Smooth muscle cell (in vitro differentiated cells): Measurements from ENCODE around the gene FIBCD1. TPM values are rescaled to one million over a fixed set of nuclear protein-coding genes. Genes with fewer than 3 reads are reported as not detected.

Source experiments
- DNase-seq: peaks from one replicate; lab custom pipeline; 2025; ENCODE audit not compliant: unreplicated experiment; lab: John Stamatoyannopoulos, UW
- H2AFZ ChIP-seq: fragments of 200-600 bp; sonication (generic); 2 replicates; pipeline ENCODE4 v1.6.0; 2016; ENCODE audit warnings: antibody characterized with exemption, low read depth, mild to moderate bottlenecking
- H3F3A ChIP-seq: fragments of 200-600 bp; sonication (generic); 2 replicates; pipeline ENCODE4 v1.6.0; 2017; ENCODE audit warnings: antibody characterized with exemption, low read depth
- H3K27ac ChIP-seq: fragments of 200-600 bp; sonication (generic); 2 replicates; pipeline ENCODE4 v1.5.1; 2016; ENCODE audit warnings: low read depth, mild to moderate bottlenecking
- H3K27me3 ChIP-seq: fragments of 200-600 bp; sonication (generic); 2 replicates; pipeline ENCODE4 v1.6.1; 2016; ENCODE audit warnings: low read depth, mild to moderate bottlenecking
- H3K36me3 ChIP-seq: fragments of 200-600 bp; sonication (generic); 2 replicates; pipeline ENCODE4 v1.5.1; 2016; ENCODE audit warnings: low read depth
- H3K4me1 ChIP-seq: fragments of 200-600 bp; sonication (generic); 2 replicates; pipeline ENCODE4 v1.5.1; 2016; ENCODE audit warnings: low read depth
- H3K4me2 ChIP-seq: fragments of 200-600 bp; sonication (generic); 2 replicates; pipeline ENCODE4 v1.6.0; 2016; ENCODE audit warnings: mild to moderate bottlenecking
- H3K4me3 ChIP-seq: fragments of 200-600 bp; sonication (generic); 2 replicates; pipeline ENCODE4 v1.5.1; 2016; ENCODE audit warnings: mild to moderate bottlenecking
- H3K79me2 ChIP-seq: fragments of 200-600 bp; sonication (generic); 2 replicates; pipeline ENCODE4 v1.6.0; 2016; ENCODE audit warnings: low read depth, mild to moderate bottlenecking
- H3K9ac ChIP-seq: fragments of 200-600 bp; sonication (generic); 2 replicates; pipeline ENCODE4 v1.6.0; 2016; ENCODE audit warnings: low read depth
- H3K9me3 ChIP-seq: fragments of 200-600 bp; sonication (generic); replicated peaks from 2 replicates; pipeline ENCODE4 v1.5.1; 2016; ENCODE audit warnings: low read depth
- H4K20me1 ChIP-seq: fragments of 200-600 bp; sonication (generic); 2 replicates; pipeline ENCODE4 v1.6.0; 2016; ENCODE audit warnings: low read depth
- WGBS: methylation state at CpG from one replicate; pipeline ENCODE4 v1.1.7; 2016; ENCODE audit warnings: low lambda C conversion rate; 5-methylcytosine and 5-hydroxymethylcytosine counted together
- polyA plus RNA-seq: library from polyadenylated mRNA; unstranded; fragments of >200 nt; fragmentation: Nextera tagmentation; extraction: Ambion mirVana; gene quantifications from 2 replicates; pipeline ENCODE4 v1.2.1, GENCODE V29; 2016
- total RNA-seq: library from RNA; depleted of rRNA; stranded (reverse); fragments of >200 nt; gene quantifications from 2 replicates; pipeline ENCODE4 v1.2.3, GENCODE V29; 2014
- TF ChIP-seq, protein P1 (sequence below): fragments of 200-600 bp; sonication (generic); IDR thresholded peaks from 2 replicates; pipeline ENCODE4 v1.5.1; 2017; ENCODE audit warnings: borderline replicate concordance, mild to moderate bottlenecking, antibody characterized with exemption; ENCODE audit not compliant: insufficient read depth, poor library complexity, severe bottlenecking

FIBCD1 gene
- total and polyA plus RNA-seq, 2 experiments from 2014 or later: 1.8 to 4.7 TPM

- no peak overlapping the region for H3K4me2 ChIP-seq
- DNase-seq: no peak
- H3K27ac ChIP-seq: no peak overlapping the region
- no peaks in the 10 kb centered on the region for H4K20me1 ChIP-seq
- 93% methylated on average over 20 of the region's 20 CpGs for WGBS
- H3K27me3 ChIP-seq: no peaks in the 10 kb centered on the region
- no peaks in the 10 kb centered on the region for H3F3A ChIP-seq
- no peaks in the 10 kb centered on the region for H3K4me1 ChIP-seq
- TF ChIP-seq, protein P1, sequence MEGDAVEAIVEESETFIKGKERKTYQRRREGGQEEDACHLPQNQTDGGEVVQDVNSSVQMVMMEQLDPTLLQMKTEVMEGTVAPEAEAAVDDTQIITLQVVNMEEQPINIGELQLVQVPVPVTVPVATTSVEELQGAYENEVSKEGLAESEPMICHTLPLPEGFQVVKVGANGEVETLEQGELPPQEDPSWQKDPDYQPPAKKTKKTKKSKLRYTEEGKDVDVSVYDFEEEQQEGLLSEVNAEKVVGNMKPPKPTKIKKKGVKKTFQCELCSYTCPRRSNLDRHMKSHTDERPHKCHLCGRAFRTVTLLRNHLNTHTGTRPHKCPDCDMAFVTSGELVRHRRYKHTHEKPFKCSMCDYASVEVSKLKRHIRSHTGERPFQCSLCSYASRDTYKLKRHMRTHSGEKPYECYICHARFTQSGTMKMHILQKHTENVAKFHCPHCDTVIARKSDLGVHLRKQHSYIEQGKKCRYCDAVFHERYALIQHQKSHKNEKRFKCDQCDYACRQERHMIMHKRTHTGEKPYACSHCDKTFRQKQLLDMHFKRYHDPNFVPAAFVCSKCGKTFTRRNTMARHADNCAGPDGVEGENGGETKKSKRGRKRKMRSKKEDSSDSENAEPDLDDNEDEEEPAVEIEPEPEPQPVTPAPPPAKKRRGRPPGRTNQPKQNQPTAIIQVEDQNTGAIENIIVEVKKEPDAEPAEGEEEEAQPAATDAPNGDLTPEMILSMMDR: no peak
- H3K79me2 ChIP-seq: no peaks in the 10 kb centered on the region
- H3K9ac ChIP-seq: no peak overlapping the region
- H2AFZ ChIP-seq: no peak overlapping the region
- no peak overlapping the region for H3K4me3 ChIP-seq
- H3K9me3 ChIP-seq: no peaks in the 10 kb centered on the region
- no peaks in the 10 kb centered on the region for H3K36me3 ChIP-seq
These were observed 40.7 kb upstream of the FIBCD1 start for GRCh38 chr9:130979591-130980385.

- H2AFZ ChIP-seq: no peak overlapping the region
- H3K4me2 ChIP-seq: no peak overlapping the region
- TF ChIP-seq, protein P1: no peak
- no peaks in the 10 kb centered on the region for H4K20me1 ChIP-seq
- 74% methylated on average over 16 of the region's 16 CpGs for WGBS
- no peak overlapping the region for H3K4me3 ChIP-seq
- H3K9ac ChIP-seq: no peak overlapping the region
- no peak for DNase-seq
- H3K4me1 ChIP-seq: no peaks in the 10 kb centered on the region
- H3K27ac ChIP-seq: no peak overlapping the region
- no peaks in the 10 kb centered on the region for H3K27me3 ChIP-seq
- no peaks in the 10 kb centered on the region for H3F3A ChIP-seq
- H3K9me3 ChIP-seq: no peaks in the 10 kb centered on the region
- H3K36me3 ChIP-seq: no peaks in the 10 kb centered on the region
- H3K79me2 ChIP-seq: no peaks in the 10 kb centered on the region
These were observed 38.8 kb upstream of the FIBCD1 start for GRCh38 chr9:130977811-130978221.

DNA sequence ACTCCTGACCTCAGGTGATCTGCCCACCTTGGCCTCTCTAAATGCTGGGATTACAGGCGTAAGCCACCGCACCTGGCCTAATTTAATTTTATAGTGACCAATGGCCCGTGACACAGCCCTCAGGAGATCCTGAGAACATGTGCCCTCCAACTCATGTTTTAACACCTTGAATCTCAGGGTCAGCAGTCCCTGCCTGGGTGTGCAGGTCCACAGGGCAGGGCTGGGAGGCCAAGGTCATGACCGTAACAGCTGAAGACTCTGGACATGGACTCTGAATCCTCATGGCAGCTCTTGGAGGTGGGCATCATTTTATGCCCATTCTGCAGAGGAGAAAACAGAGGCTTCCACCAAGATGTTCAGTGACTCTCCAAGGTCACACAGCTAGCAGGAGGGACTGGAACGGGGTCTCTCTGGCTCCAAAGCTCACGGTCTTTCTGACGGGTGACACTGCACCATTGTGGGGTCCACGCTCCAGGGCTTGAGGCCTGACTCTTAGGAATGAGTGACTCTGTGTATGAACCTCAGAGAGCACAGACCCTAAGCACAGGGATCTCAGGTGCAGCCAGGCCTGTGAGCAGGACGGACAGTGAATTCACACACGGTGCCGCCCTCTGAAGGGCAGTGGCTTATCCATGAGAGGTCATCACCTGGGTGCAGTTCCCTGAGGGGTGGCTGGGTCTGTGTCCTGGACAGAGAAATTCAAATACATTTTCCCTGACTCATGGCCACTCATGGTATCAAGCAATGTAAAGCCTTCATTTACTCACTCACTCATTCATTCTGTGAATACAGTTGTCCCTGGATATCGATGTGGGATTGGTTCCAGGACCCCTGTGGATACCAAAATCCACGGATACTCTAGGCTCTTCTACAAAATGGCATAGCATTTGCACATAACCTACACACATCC, 37.1 kb upstream of the FIBCD1 start:
- H3K9ac ChIP-seq: no peak overlapping the region
- H3K79me2 ChIP-seq: no peaks in the 10 kb centered on the region
- H3K36me3 ChIP-seq: no peaks in the 10 kb centered on the region
- no peaks in the 10 kb centered on the region for H3K27me3 ChIP-seq
- H3K4me2 ChIP-seq: no peak overlapping the region
- WGBS: 93% methylated on average over 13 of the region's 13 CpGs
- H3K9me3 ChIP-seq: no peaks in the 10 kb centered on the region
- no peak for DNase-seq
- no peak overlapping the region for H3K4me3 ChIP-seq
- no peaks in the 10 kb centered on the region for H3F3A ChIP-seq
- H3K27ac ChIP-seq: no peak overlapping the region
- TF ChIP-seq, protein P1: no peak
- no peaks in the 10 kb centered on the region for H4K20me1 ChIP-seq
- no peaks in the 10 kb centered on the region for H3K4me1 ChIP-seq
- H2AFZ ChIP-seq: no peak overlapping the region
